ENCODE measurements around the gene HOXA7.

HOXA7 gene

GRCh38 chr7:27116962-27117886 is 39.3 kb downstream of the HOXA7 start:
- no peak for TF ChIP-seq ZNF274 (IDR thresholded peaks at IDR 0.05; ENCODE audit: low read depth, low read length)
- no peak for TF ChIP-seq YY1 (IDR thresholded peaks at IDR 0.05; ENCODE audit: insufficient read depth, insufficient read length)
- peaks cover 2% of the 10 kb centered on the region for H3K4me1 ChIP-seq (ENCODE audit: insufficient read depth, insufficient read length)
- H3K9ac ChIP-seq (ENCODE audit: insufficient read length, low read depth): no peak overlapping the region
- H3K9me3 ChIP-seq (ENCODE audit: insufficient read depth, low read length): no peaks in the 10 kb centered on the region
- no peak overlapping the region for H3K4me3 ChIP-seq (ENCODE audit: insufficient read length, low read depth)
- no peaks in the 10 kb centered on the region for H3K36me3 ChIP-seq (ENCODE audit: insufficient read depth, insufficient read length, low read length)
- peaks cover 97% of the 10 kb centered on the region for H3K27me3 ChIP-seq (ENCODE audit: insufficient read depth, insufficient read length)
- no peak for DNase-seq (ENCODE audit: low read depth, low spot score)

- Histone ChIP-seq H3K4me1 (ENCODE audit: insufficient read depth, insufficient read length) (peaks cover 2% of the 10 kb centered on the region), H3K36me3 (ENCODE audit: insufficient read depth, insufficient read length, low read length) (no peaks in the 10 kb centered on the region), H3K4me3 (ENCODE audit: insufficient read length, low read depth) (no peak overlapping the region), H3K9me3 (ENCODE audit: insufficient read depth, low read length) (no peaks in the 10 kb centered on the region), H3K27me3 (ENCODE audit: insufficient read depth, insufficient read length) (peaks cover 97% of the 10 kb centered on the region), H3K9ac (ENCODE audit: insufficient read length, low read depth) (no peak overlapping the region)
- no peak for TF ChIP-seq SUZ12 (IDR thresholded peaks at IDR 0.05; ENCODE audit: extremely low read depth, insufficient read depth, insufficient read length)
- TF ChIP-seq ZNF274 (IDR thresholded peaks at IDR 0.05; ENCODE audit: low read depth, low read length): no peak
- TF ChIP-seq YY1 (IDR thresholded peaks at IDR 0.05; ENCODE audit: insufficient read depth, insufficient read length): no peak
- DNase-seq (ENCODE audit: low read depth, low spot score): no peak
Measured at GRCh38 chr7:27116031-27116961, 40.2 kb downstream of the HOXA7 start.

GRCh38 chr7:27115221-27116026 is 41.1 kb downstream of the HOXA7 start:
- no peaks in the 10 kb centered on the region for H3K36me3 ChIP-seq (ENCODE audit: insufficient read depth, insufficient read length, low read length)
- H3K27me3 ChIP-seq (ENCODE audit: insufficient read depth, insufficient read length): peaks cover 97% of the 10 kb centered on the region
- H3K4me3 ChIP-seq (ENCODE audit: insufficient read length, low read depth): no peak overlapping the region
- TF ChIP-seq SUZ12 (IDR thresholded peaks at IDR 0.05; ENCODE audit: extremely low read depth, insufficient read depth, insufficient read length) (no peak), YY1 (IDR thresholded peaks at IDR 0.05; ENCODE audit: insufficient read depth, insufficient read length) (no peak), ZNF274 (IDR thresholded peaks at IDR 0.05; ENCODE audit: low read depth, low read length) (no peak)
- DNase-seq (ENCODE audit: low read depth, low spot score): no peak
- peaks cover 5% of the 10 kb centered on the region for H3K4me1 ChIP-seq (ENCODE audit: insufficient read depth, insufficient read length)
- H3K9me3 ChIP-seq (ENCODE audit: insufficient read depth, low read length): no peaks in the 10 kb centered on the region
- no peak overlapping the region for H3K9ac ChIP-seq (ENCODE audit: insufficient read length, low read depth)

GRCh38 chr7:27114881-27115220 is 41.6 kb downstream of the HOXA7 start:
- Histone ChIP-seq H3K4me3 (ENCODE audit: insufficient read length, low read depth) (no peak overlapping the region), H3K9me3 (ENCODE audit: insufficient read depth, low read length) (no peaks in the 10 kb centered on the region), H3K27me3 (ENCODE audit: insufficient read depth, insufficient read length) (peaks cover 97% of the 10 kb centered on the region), H3K36me3 (ENCODE audit: insufficient read depth, insufficient read length, low read length) (no peaks in the 10 kb centered on the region), H3K9ac (ENCODE audit: insufficient read length, low read depth) (no peak overlapping the region), H3K4me1 (ENCODE audit: insufficient read depth, insufficient read length) (peaks cover 6% of the 10 kb centered on the region)
- DNase-seq (ENCODE audit: low read depth, low spot score): no peak
- TF ChIP-seq SUZ12 (IDR thresholded peaks at IDR 0.05; ENCODE audit: extremely low read depth, insufficient read depth, insufficient read length) (peak; percentile 38), ZNF274 (IDR thresholded peaks at IDR 0.05; ENCODE audit: low read depth, low read length) (no peak)

GRCh38 chr7:27113991-27114769 is 42.3 kb downstream of the HOXA7 start:
- no peak for DNase-seq (ENCODE audit: low read depth, low spot score)
- Histone ChIP-seq H3K4me3 (ENCODE audit: insufficient read length, low read depth) (no peak overlapping the region), H3K9me3 (ENCODE audit: insufficient read depth, low read length) (no peaks in the 10 kb centered on the region), H3K27me3 (ENCODE audit: insufficient read depth, insufficient read length) (peaks cover 97% of the 10 kb centered on the region), H3K9ac (ENCODE audit: insufficient read length, low read depth) (no peak overlapping the region), H3K36me3 (ENCODE audit: insufficient read depth, insufficient read length, low read length) (no peaks in the 10 kb centered on the region), H3K4me1 (ENCODE audit: insufficient read depth, insufficient read length) (peaks cover 6% of the 10 kb centered on the region)
- TF ChIP-seq YY1 (IDR thresholded peaks at IDR 0.05; ENCODE audit: insufficient read depth, insufficient read length): no peak
- peak; percentile 10 for TF ChIP-seq SUZ12 (IDR thresholded peaks at IDR 0.05; ENCODE audit: extremely low read depth, insufficient read depth, insufficient read length)
- TF ChIP-seq ZNF274 (IDR thresholded peaks at IDR 0.05; ENCODE audit: low read depth, low read length): no peak

All from NT2/D1 (cell line).